HEK293 (cell line): ENCODE data around the gene ST6GALNAC6.

ENCODE experiments used
- CTCF ChIA-PET: fragments of 350-600 bp; formaldehyde crosslinking; extraction: SDS; loops from one replicate; lab custom pipeline; 2021; ENCODE audit warnings: antibody characterized with exemption; lab: Yijun Ruan, JAX
- POLR2A ChIA-PET: fragments of 300-600 bp; formaldehyde crosslinking; extraction: SDS; loops from one replicate; lab custom pipeline; 2020; ENCODE audit warnings: antibody characterized with exemption, inconsistent platforms; lab: Yijun Ruan, JAX
- H3K27ac ChIP-seq: fragments of 200-500 bp; sonication (Bioruptor generic); 2 replicates; pipeline ENCODE4 v1.5.1; 2014; ENCODE audit warnings: low read depth, low read length, control low read depth, inconsistent platforms; ENCODE audit errors: extremely low read depth
- H3K36me3 ChIP-seq, 2 experiments: fragments of 200-500 bp in 1 of 2; sonication (Bioruptor generic) in 1 of 2; 1 replicate in 1 of 2; 2 replicates in 1 of 2; pipeline ENCODE4 v1.5.1; 2014 to 2017; ENCODE audit warnings: inconsistent platforms in 2 of 2, low read length in 2 of 2; ENCODE audit not compliant: control insufficient read depth in 2 of 2, insufficient read depth in 1 of 2
- H3K4me1 ChIP-seq: fragments of 200-500 bp; sonication (Bioruptor generic); 2 replicates; pipeline ENCODE4 v1.5.1; 2014; ENCODE audit warnings: mild to moderate bottlenecking, low read length, inconsistent platforms; ENCODE audit not compliant: control insufficient read depth, insufficient read depth
- H3K4me3 ChIP-seq: 2 replicates; pipeline ENCODE4 v1.5.1; 2011; ENCODE audit warnings: low read depth, mild to moderate bottlenecking, control low read depth, low read length, moderate library complexity
- H3K9me3 ChIP-seq: fragments of 200-500 bp; sonication (Bioruptor generic); 2 replicates; pipeline ENCODE4 v1.5.1; 2014; ENCODE audit warnings: low read depth, low read length, inconsistent platforms; ENCODE audit not compliant: control insufficient read depth, insufficient read depth
- EGR2 ChIP-seq: fragments of 450-650 bp; formaldehyde crosslinking; IDR thresholded peaks from 2 replicates; pipeline ENCODE4 v1.5.1; 2016; ENCODE audit warnings: low read depth, missing biosample characterization, missing genetic modification characterization
- HOXA7 ChIP-seq: sonication (generic); formaldehyde crosslinking; IDR thresholded peaks from 2 replicates; pipeline ENCODE4 v1.8.1; 2022; ENCODE audit warnings: missing genetic modification reagents, borderline replicate concordance
- KLF7 ChIP-seq: fragments of 450-650 bp; formaldehyde crosslinking; IDR thresholded peaks from 2 replicates; pipeline ENCODE4 v1.5.1; 2016; ENCODE audit warnings: missing biosample characterization, missing genetic modification characterization, borderline replicate concordance
- PRDM6 ChIP-seq: fragments of 450-650 bp; formaldehyde crosslinking; IDR thresholded peaks from 2 replicates; pipeline ENCODE4 v1.5.1; 2017; ENCODE audit warnings: missing biosample characterization, missing genetic modification characterization
- SCRT2 ChIP-seq: fragments of 450-650 bp; formaldehyde crosslinking; IDR thresholded peaks from 2 replicates; pipeline ENCODE4 v1.5.1; 2016; ENCODE audit warnings: missing biosample characterization, missing genetic modification characterization
- SP3 ChIP-seq: fragments of 450-650 bp; formaldehyde crosslinking; IDR thresholded peaks from 2 replicates; pipeline ENCODE4 v1.5.1; 2016; ENCODE audit warnings: missing biosample characterization, missing genetic modification characterization
- ZBTB44 ChIP-seq: fragments of 450-650 bp; IDR thresholded peaks from 2 replicates; pipeline ENCODE4 v1.5.1; 2018; ENCODE audit warnings: missing biosample characterization, mild to moderate bottlenecking, missing genetic modification characterization
- ZBTB6 ChIP-seq: fragments of 450-650 bp; formaldehyde crosslinking; IDR thresholded peaks from 2 replicates; pipeline ENCODE4 v1.5.1; 2017; ENCODE audit warnings: missing biosample characterization, missing genetic modification characterization
- ZFHX2 ChIP-seq: fragments of 450-650 bp; formaldehyde crosslinking; conservative IDR thresholded peaks from 2 replicates; pipeline ENCODE4 v1.5.1; 2016; ENCODE audit warnings: missing biosample characterization, missing genetic modification characterization
- ZNF16 ChIP-seq: fragments of 450-650 bp; formaldehyde crosslinking; IDR thresholded peaks from 2 replicates; pipeline ENCODE4 v1.5.1; 2016; ENCODE audit warnings: low read depth, missing biosample characterization, missing genetic modification characterization
- ZNF169 ChIP-seq: fragments of 450-650 bp; formaldehyde crosslinking; IDR thresholded peaks from 2 replicates; pipeline ENCODE4 v1.5.1; 2016; ENCODE audit warnings: missing biosample characterization, missing genetic modification characterization
- ZNF18 ChIP-seq: fragments of 450-650 bp; formaldehyde crosslinking; IDR thresholded peaks from 2 replicates; pipeline ENCODE4 v1.5.1; 2016; ENCODE audit warnings: missing biosample characterization, missing genetic modification characterization
- ZNF248 ChIP-seq: fragments of 450-650 bp; formaldehyde crosslinking; IDR thresholded peaks from 2 replicates; pipeline ENCODE4 v1.5.1; 2017; ENCODE audit warnings: missing biosample characterization, missing genetic modification characterization
- ZNF423 ChIP-seq: fragments of 450-650 bp; formaldehyde crosslinking; IDR thresholded peaks from 2 replicates; pipeline ENCODE4 v1.5.1; 2016; ENCODE audit warnings: missing biosample characterization, missing genetic modification characterization
- ZNF449 ChIP-seq: fragments of 450-650 bp; formaldehyde crosslinking; IDR thresholded peaks from 2 replicates; pipeline ENCODE4 v1.5.1; 2017; ENCODE audit warnings: missing biosample characterization, mild to moderate bottlenecking, missing genetic modification characterization, moderate library complexity
- ZNF530 ChIP-seq: fragments of 450-650 bp; formaldehyde crosslinking; IDR thresholded peaks from 2 replicates; pipeline ENCODE4 v1.5.1; 2016; ENCODE audit warnings: low read depth, missing biosample characterization, missing genetic modification characterization
- ZNF621 ChIP-seq: fragments of 450-650 bp; formaldehyde crosslinking; IDR thresholded peaks from 2 replicates; pipeline ENCODE4 v1.5.1; 2017; ENCODE audit warnings: missing biosample characterization, missing genetic modification characterization
- ZNF639 ChIP-seq: fragments of 450-650 bp; formaldehyde crosslinking; IDR thresholded peaks from 2 replicates; pipeline ENCODE4 v1.5.1; 2016; ENCODE audit warnings: missing biosample characterization, missing genetic modification characterization
- ZNF704 ChIP-seq: fragments of 450-650 bp; formaldehyde crosslinking; IDR thresholded peaks from 2 replicates; pipeline ENCODE4 v1.5.1; 2016; ENCODE audit warnings: missing biosample characterization, missing genetic modification characterization
- ZNF768 ChIP-seq: fragments of 450-650 bp; formaldehyde crosslinking; IDR thresholded peaks from 2 replicates; pipeline ENCODE4 v1.5.1; 2018; ENCODE audit warnings: missing biosample characterization, mild to moderate bottlenecking, missing genetic modification characterization

ST6GALNAC6 gene

GRCh38 chr9:127935765-127936221 is 36.4 kb upstream of the ST6GALNAC6 start:
- POLR2A ChIA-PET = no interaction called here
- no peaks in the 10 kb centered on the region for H3K9me3 ChIP-seq
- peaks cover 0 to 27% of the 10 kb centered on the region in 2 experiments; a peak in 1 of 3 replicates for H3K36me3 ChIP-seq
- CTCF ChIA-PET = interaction anchor here (0.6 to 4.6 kb wide), 7 partner anchors 7 to 182 kb away, joined by 3 to 20 read pairs (median 5); partner anchors contain the start of gene NAIF1
- H3K27ac ChIP-seq = no peak overlapping the region
- TF ChIP-seq EGR2 (tag by site-specific recombination) (peak; percentile 99), ZFHX2 (tag by site-specific recombination) (peak; percentile 99), HOXA7 (CRISPR knock-in tag) (no peak)
- TF ChIP-seq, all 188 proteins: peak for 2
- H3K4me3 ChIP-seq = no peak overlapping the region
- H3K4me1 ChIP-seq = 0 out of 2 replicates have a peak, but pooled peaks cover 4% of the 10 kb centered on the region

- CTCF ChIA-PET = interaction anchor here (0.5 to 4.6 kb wide), 10 partner anchors 8 to 1097 kb away, joined by 3 to 20 read pairs (median 4); partner anchors contain the start of gene NAIF1
- no peaks in the 10 kb centered on the region for H3K9me3 ChIP-seq
- TF ChIP-seq KLF7 (tag by site-specific recombination) (no peak), ZNF621 (no peak), ZNF530 (tag by site-specific recombination) (no peak), PRDM6 (tag by site-specific recombination) (no peak), ZNF16 (no peak), ZNF449 (tag by site-specific recombination) (no peak), ZBTB44 (tag by site-specific recombination) (no peak), SCRT2 (tag by site-specific recombination) (no peak), ZNF248 (no peak), SP3 (tag by site-specific recombination) (no peak), HOXA7 (CRISPR knock-in tag) (no peak), ZBTB6 (tag by site-specific recombination) (no peak), ZNF704 (tag by site-specific recombination) (no peak), ZNF169 (tag by site-specific recombination) (no peak), ZNF768 (tag by site-specific recombination) (no peak), ZNF18 (tag by site-specific recombination) (no peak), ZNF423 (tag by site-specific recombination) (no peak), ZNF639 (tag by site-specific recombination) (no peak)
- TF ChIP-seq, all 188 proteins: peak for 0
- Histone ChIP-seq H3K4me1 (0 out of 2 replicates have a peak, but pooled peaks cover 7% of the 10 kb centered on the region), H3K36me3 (peaks cover 0 to 24% of the 10 kb centered on the region in 2 experiments; a peak in 1 of 3 replicates), H3K27ac (no peak overlapping the region), H3K4me3 (no peak overlapping the region)
- POLR2A ChIA-PET = no interaction called here
These were observed 35.6 kb upstream of the ST6GALNAC6 start for GRCh38 chr9:127934986-127935385.
